ENCODE data around the gene GPR37L1.
A peak's percentile ranks its signal among the peaks of the same experiment; 100 is the strongest.
"Not testable (repeated sequence)": the region's sequence is repeated elsewhere in the genome, so short reads cannot be mapped to it uniquely, and the experiment has no call there.

The GPR37L1 gene

GRCh38 chr1:202133001-202133400 lies 10.3 kb downstream of the GPR37L1 start:
- no peaks in the 10 kb centered on the region for H3K9me3 ChIP-seq (ENCODE audit: control insufficient read depth, low read length)
- no peaks in the 10 kb centered on the region for H3K27me3 ChIP-seq (ENCODE audit: control insufficient read depth, insufficient read depth, low read length, poor library complexity, severe bottlenecking)
- no peak overlapping the region for H3K4me3 ChIP-seq (ENCODE audit: insufficient read depth, low read depth, low read length)
- peaks cover 11% of the 10 kb centered on the region for H3K4me1 ChIP-seq (ENCODE audit: control insufficient read depth, insufficient read depth, low read length)
- H3K36me3 ChIP-seq (ENCODE audit: control insufficient read depth, insufficient read depth, low read length): peaks cover 10% of the 10 kb centered on the region
- WGBS, 2 experiments: 92 to 95% methylated on average over 13 to 14 of the region's 14 CpGs
- no peak overlapping the region for H3K27ac ChIP-seq (ENCODE audit: insufficient read depth, low read depth, low read length, poor library complexity, severe bottlenecking)

- H3K27ac ChIP-seq (ENCODE audit: insufficient read depth, low read depth, low read length, poor library complexity, severe bottlenecking): no peak overlapping the region
- H3K36me3 ChIP-seq (ENCODE audit: control insufficient read depth, insufficient read depth, low read length): peaks cover 10% of the 10 kb centered on the region
- no peaks in the 10 kb centered on the region for H3K27me3 ChIP-seq (ENCODE audit: control insufficient read depth, insufficient read depth, low read length, poor library complexity, severe bottlenecking)
- no peak overlapping the region for H3K4me3 ChIP-seq (ENCODE audit: insufficient read depth, low read depth, low read length)
- no peaks in the 10 kb centered on the region for H3K9me3 ChIP-seq (ENCODE audit: control insufficient read depth, low read length)
- 94 to 97% methylated on average over 8 of the region's 8 CpGs for WGBS, 2 experiments
- H3K4me1 ChIP-seq (ENCODE audit: control insufficient read depth, insufficient read depth, low read length): peaks cover 11% of the 10 kb centered on the region
Observed at GRCh38 chr1:202133496-202133895, 10.8 kb downstream of the GPR37L1 start.

DNA sequence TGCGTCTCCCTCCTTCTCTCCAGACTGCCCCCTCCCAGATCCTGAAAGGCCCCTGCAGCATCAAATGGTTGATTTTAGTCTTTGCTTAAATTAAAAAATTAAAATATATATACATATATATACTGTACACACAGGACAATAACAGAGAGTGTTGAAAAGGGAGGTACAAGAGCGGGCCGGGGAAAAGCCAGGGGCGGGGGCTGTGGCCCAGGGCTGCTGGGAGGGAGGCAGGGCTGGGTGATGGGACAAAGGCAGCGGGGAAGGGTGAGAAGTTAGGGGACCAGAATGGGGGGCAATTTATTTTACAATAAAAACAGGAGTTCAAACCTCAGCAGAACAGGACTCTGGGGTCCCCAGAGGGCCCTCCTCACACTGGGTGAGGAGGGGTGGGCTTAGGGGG lies 11.3 kb downstream of the GPR37L1 start:
- 97 to 98% methylated on average over 5 of the region's 5 CpGs for WGBS, 2 experiments

GRCh38 chr1:202134645-202135172 lies 12.0 kb downstream of the GPR37L1 start:
- Histone ChIP-seq H3K27me3 (ENCODE audit: control insufficient read depth, insufficient read depth, low read length, poor library complexity, severe bottlenecking) (no peaks in the 10 kb centered on the region), H3K4me1 (ENCODE audit: control insufficient read depth, insufficient read depth, low read length) (peaks cover 11% of the 10 kb centered on the region), H3K4me3 (ENCODE audit: insufficient read depth, low read depth, low read length) (no peak overlapping the region), H3K36me3 (ENCODE audit: control insufficient read depth, insufficient read depth, low read length) (peaks cover 10% of the 10 kb centered on the region), H3K27ac (ENCODE audit: insufficient read depth, low read depth, low read length, poor library complexity, severe bottlenecking) (no peak overlapping the region), H3K9me3 (ENCODE audit: control insufficient read depth, low read length) (no peaks in the 10 kb centered on the region)
- WGBS, 2 experiments: 95% methylated on average over 13 of the region's 13 CpGs

More for the DNA sequence above, 11.3 kb downstream of the GPR37L1 start:
- Histone ChIP-seq H3K9me3 (ENCODE audit: control insufficient read depth, low read length) (no peaks in the 10 kb centered on the region), H3K4me3 (ENCODE audit: insufficient read depth, low read depth, low read length) (no peak overlapping the region), H3K4me1 (ENCODE audit: control insufficient read depth, insufficient read depth, low read length) (peaks cover 11% of the 10 kb centered on the region), H3K27ac (ENCODE audit: insufficient read depth, low read depth, low read length, poor library complexity, severe bottlenecking) (no peak overlapping the region), H3K36me3 (ENCODE audit: control insufficient read depth, insufficient read depth, low read length) (peaks cover 10% of the 10 kb centered on the region), H3K27me3 (ENCODE audit: control insufficient read depth, insufficient read depth, low read length, poor library complexity, severe bottlenecking) (no peaks in the 10 kb centered on the region)

- Histone ChIP-seq H3K27me3 (ENCODE audit: control insufficient read depth, insufficient read depth, low read length, poor library complexity, severe bottlenecking) (no peaks in the 10 kb centered on the region), H3K4me3 (ENCODE audit: insufficient read depth, low read depth, low read length) (no peak overlapping the region), H3K27ac (ENCODE audit: insufficient read depth, low read depth, low read length, poor library complexity, severe bottlenecking) (no peak overlapping the region), H3K9me3 (ENCODE audit: control insufficient read depth, low read length) (no peaks in the 10 kb centered on the region), H3K36me3 (ENCODE audit: control insufficient read depth, insufficient read depth, low read length) (peaks cover 10% of the 10 kb centered on the region), H3K4me1 (ENCODE audit: control insufficient read depth, insufficient read depth, low read length) (peaks cover 7% of the 10 kb centered on the region)
- WGBS, 2 experiments: 43 to 46% methylated on average over 15 of the region's 15 CpGs
Observed at GRCh38 chr1:202135221-202135721, 12.6 kb downstream of the GPR37L1 start.

DNA sequence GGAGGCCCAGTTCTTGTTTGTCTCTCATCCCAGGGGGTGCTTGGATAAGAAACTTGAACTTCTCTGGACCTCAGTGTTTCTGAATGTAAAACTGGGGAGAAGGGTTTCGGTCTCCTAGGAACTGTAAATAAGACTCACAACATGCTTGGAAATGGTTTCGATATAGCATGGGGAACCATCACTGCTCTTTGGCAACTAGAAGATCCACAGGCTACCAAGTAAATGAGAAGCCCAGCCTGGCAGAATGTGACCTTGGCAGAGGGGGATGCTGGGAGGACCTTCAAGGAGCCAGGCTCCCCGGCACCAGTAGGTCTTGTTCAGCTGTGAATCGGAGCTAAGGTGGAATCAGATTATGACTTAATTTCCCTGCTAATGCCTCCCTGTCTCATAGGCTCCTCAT lies 18.1 kb downstream of the GPR37L1 start:
- WGBS, 2 experiments: 94 to 96% methylated on average over 4 of the region's 4 CpGs
- H3K9me3 ChIP-seq (ENCODE audit: control insufficient read depth, low read length): no peaks in the 10 kb centered on the region
- no peaks in the 10 kb centered on the region for H3K36me3 ChIP-seq (ENCODE audit: control insufficient read depth, insufficient read depth, low read length)
- peaks cover 6% of the 10 kb centered on the region for H3K4me1 ChIP-seq (ENCODE audit: control insufficient read depth, insufficient read depth, low read length)
- no peak overlapping the region for H3K27ac ChIP-seq (ENCODE audit: insufficient read depth, low read depth, low read length, poor library complexity, severe bottlenecking)
- H3K27me3 ChIP-seq (ENCODE audit: control insufficient read depth, insufficient read depth, low read length, poor library complexity, severe bottlenecking): peaks cover 9% of the 10 kb centered on the region
- H3K4me3 ChIP-seq (ENCODE audit: insufficient read depth, low read depth, low read length): no peak overlapping the region

- not testable (repeated sequence) for H3K27ac ChIP-seq (ENCODE audit: insufficient read depth, low read depth, low read length, poor library complexity, severe bottlenecking); H3K4me1 ChIP-seq (ENCODE audit: control insufficient read depth, insufficient read depth, low read length); H3K36me3 ChIP-seq (ENCODE audit: control insufficient read depth, insufficient read depth, low read length); H3K9me3 ChIP-seq (ENCODE audit: control insufficient read depth, low read length); H3K4me3 ChIP-seq (ENCODE audit: insufficient read depth, low read depth, low read length); H3K27me3 ChIP-seq (ENCODE audit: control insufficient read depth, insufficient read depth, low read length, poor library complexity, severe bottlenecking)
- 97 to 98% methylated on average over 3 of the region's 3 CpGs for WGBS, 2 experiments
Observed at GRCh38 chr1:202141468-202141867, 18.8 kb downstream of the GPR37L1 start.

DNA sequence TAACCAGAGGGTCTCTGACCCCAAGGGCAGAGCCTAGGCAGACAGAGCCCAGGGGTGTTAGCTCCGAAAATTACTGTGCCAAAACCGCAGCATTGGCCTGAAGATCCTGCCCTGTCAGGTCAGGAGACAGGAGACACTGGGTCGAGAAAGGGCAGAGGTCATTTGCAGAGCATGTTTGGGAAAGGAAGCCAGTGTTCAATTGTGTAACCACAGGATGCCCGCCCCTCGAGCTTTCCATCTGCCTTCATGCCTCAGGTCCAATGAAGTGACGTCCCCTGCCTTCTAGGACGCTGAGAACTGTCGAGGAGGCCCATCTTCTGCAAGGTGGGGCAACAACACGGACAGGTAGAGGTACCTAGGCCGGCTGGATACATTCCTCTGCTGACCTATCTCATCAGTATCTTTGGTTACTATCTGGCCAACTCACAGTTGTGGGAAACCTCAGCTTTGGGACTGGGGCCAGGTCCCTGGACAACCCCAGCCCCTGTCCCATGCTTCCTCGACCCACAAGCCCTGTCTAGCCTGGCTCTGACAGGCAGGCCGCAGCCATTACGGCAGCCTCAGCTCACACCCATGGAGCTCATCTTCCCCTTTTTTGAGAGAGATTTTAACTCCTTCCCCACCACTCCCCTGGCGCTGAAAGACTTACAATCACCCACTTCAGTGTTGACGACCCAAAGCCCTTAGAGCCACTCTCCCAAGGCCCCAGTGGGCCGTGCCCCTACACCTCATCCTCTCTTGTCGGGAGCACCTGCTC lies 20.5 kb downstream of the GPR37L1 start:
- peak overlapping the region; percentile 65 for H3K4me3 ChIP-seq (ENCODE audit: insufficient read depth, low read depth, low read length)
- H3K27ac ChIP-seq (ENCODE audit: insufficient read depth, low read depth, low read length, poor library complexity, severe bottlenecking): no peak overlapping the region
- peaks cover 6% of the 10 kb centered on the region for H3K4me1 ChIP-seq (ENCODE audit: control insufficient read depth, insufficient read depth, low read length)
- no peaks in the 10 kb centered on the region for H3K9me3 ChIP-seq (ENCODE audit: control insufficient read depth, low read length)
- WGBS, 2 experiments: 50% methylated on average over 17 of the region's 17 CpGs
- no peaks in the 10 kb centered on the region for H3K36me3 ChIP-seq (ENCODE audit: control insufficient read depth, insufficient read depth, low read length)
- H3K27me3 ChIP-seq (ENCODE audit: control insufficient read depth, insufficient read depth, low read length, poor library complexity, severe bottlenecking): peaks cover 9% of the 10 kb centered on the region

DNA sequence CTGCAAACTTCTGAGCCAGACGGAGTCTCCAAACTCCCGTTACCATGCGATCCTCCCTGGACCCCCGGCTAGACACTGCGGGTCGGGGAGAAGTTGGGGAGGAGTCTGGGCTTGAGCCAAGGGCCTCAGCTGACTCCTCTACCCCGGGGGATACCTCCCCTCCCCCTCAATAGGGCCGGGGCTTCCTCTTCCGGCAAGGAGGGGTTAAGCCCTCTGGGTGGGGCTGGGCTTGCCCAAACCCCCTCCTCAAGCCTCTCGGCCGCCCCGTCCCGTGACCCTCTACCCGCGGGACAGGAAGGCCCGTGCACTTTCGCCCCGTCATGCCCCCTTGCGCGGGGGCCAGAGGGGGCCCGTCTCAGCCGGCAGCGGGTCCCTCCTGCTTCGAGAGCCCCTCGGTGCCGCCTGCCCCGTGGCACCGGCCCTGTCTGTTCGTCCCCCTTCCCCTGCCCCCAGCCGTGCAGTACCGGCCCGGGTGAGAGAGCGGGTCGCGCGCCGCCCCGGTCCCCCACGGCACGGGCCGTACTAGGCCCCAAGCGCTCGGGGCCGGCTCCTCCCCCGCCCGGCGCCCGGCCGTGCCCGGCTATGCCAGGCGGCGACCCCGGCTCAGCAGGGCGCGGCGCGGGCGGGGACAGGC lies 21.2 kb downstream of the GPR37L1 start:
- Histone ChIP-seq H3K27ac (ENCODE audit: insufficient read depth, low read depth, low read length, poor library complexity, severe bottlenecking) (no peak overlapping the region), H3K27me3 (ENCODE audit: control insufficient read depth, insufficient read depth, low read length, poor library complexity, severe bottlenecking) (peaks cover 9% of the 10 kb centered on the region), H3K4me3 (ENCODE audit: insufficient read depth, low read depth, low read length) (peak overlapping the region; percentile 65), H3K4me1 (ENCODE audit: control insufficient read depth, insufficient read depth, low read length) (peaks cover 6% of the 10 kb centered on the region), H3K36me3 (ENCODE audit: control insufficient read depth, insufficient read depth, low read length) (no peaks in the 10 kb centered on the region), H3K9me3 (ENCODE audit: control insufficient read depth, low read length) (no peaks in the 10 kb centered on the region)
- WGBS, 2 experiments: 0% methylated on average over 58 of the region's 58 CpGs

DNA sequence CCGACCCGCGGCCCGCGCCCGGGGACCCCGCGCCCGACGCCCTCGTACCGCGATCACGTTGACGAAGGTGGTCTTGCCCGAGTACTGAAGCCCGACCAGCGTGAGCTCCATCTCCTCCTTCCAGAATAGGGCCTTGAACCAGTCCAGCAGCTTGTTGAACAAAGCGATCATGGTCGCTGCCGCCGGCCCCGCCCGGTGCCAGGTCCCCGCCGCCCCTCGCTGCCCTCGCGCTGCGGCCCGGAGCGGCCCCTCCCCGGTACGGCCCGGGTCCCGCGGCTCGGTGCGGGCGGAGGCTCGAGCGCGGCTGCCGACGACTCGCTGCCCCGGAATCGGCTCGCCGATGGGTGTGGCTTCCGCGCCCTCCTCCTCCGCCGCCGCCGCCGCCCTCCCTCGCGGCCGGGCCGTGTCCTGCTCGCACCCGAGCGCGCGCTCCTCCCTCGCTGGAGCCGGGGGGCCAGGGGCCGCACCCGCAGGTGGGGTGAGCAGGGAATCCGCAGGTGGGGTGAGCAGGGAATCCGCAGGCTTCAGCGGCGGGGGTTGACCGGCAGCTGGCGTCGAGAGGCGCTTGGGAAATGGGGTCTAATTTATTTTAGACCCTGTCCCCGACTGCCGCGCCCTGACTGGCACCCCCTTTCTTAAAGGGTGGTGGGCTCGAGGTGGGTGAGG lies 21.8 kb downstream of the GPR37L1 start, which contains the start of gene ARL8A:
Gene ARL8A (minus strand): TSS at position 336 of the 666 bp plus-strand sequence. CDS start 165 bp downstream, at position 171.
- Histone ChIP-seq H3K27me3 (ENCODE audit: control insufficient read depth, insufficient read depth, low read length, poor library complexity, severe bottlenecking) (peaks cover 9% of the 10 kb centered on the region), H3K4me3 (ENCODE audit: insufficient read depth, low read depth, low read length) (peak within 1 kb of the TSS; percentile 65), H3K4me1 (ENCODE audit: control insufficient read depth, insufficient read depth, low read length) (peaks cover 6% of the 10 kb centered on the region), H3K27ac (ENCODE audit: insufficient read depth, low read depth, low read length, poor library complexity, severe bottlenecking) (no peak within 1 kb of the TSS), H3K9me3 (ENCODE audit: control insufficient read depth, low read length) (no peaks in the 10 kb centered on the region), H3K36me3 (ENCODE audit: control insufficient read depth, insufficient read depth, low read length) (no peaks in the 10 kb centered on the region)
- WGBS, 2 experiments: 0 to 1% methylated on average over 82 of the region's 82 CpGs

All from ectodermal cell (in vitro differentiated cells).